GM13977 (cell line): ENCODE results near the gene ANKRD31.

Source experiments
- DNase-seq: peaks from one replicate; pipeline ENCODE4 v3.0.0; 2012; ENCODE audit warnings: low spot score
- in situ Hi-C: fragments of 300-500 bp; cut with MboI; formaldehyde crosslinking; loops from one replicate; pipeline ENCODE4 v1.12.0; 2022; ENCODE audit warnings: low sequenced_read_pairs, low pct_unique_long_range_greater_than_20kb, mixed read lengths, inconsistent platforms; ENCODE audit not compliant: unreplicated experiment
- TF ChIP-seq, protein P1 (sequence below): IDR thresholded peaks from 2 replicates; pipeline ENCODE4 v1.5.1; 2012; ENCODE audit warnings: mild to moderate bottlenecking, control low read depth; ENCODE audit not compliant: insufficient read depth; ENCODE audit errors: extremely low read depth, missing control alignments

ANKRD31 gene

DNA sequence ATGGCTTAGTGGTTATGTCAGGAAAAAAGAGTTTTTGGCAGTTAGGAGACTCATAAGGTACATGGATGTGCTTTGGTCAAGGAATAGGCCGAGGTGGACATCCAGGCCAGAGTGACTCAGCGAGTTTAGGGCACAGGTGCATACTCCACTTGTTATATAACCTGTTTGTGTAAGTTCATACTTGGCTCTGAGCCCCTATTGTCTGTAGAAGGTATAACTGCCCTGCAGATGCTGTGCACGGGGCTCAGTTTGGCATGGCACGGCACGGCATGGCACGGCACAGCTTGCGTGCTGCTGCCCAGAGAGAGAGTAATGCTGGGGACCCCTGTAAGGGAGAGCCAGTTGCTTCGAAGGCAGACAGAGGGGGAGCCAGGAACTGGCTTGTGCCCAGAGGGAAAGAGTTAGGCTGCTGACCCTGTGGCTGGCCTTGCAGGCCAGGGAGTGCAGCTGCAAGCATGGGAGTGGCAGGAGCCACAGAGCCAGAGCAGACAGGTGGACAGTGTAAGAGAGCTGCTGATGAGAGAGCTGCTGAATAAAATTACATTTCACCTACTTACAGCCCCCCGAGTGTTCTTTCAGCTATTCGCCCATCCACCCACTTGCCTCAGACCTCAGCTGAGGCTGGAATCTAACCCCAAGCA is 216.5 kb downstream of the ANKRD31 start:
- TF ChIP-seq, protein P1, sequence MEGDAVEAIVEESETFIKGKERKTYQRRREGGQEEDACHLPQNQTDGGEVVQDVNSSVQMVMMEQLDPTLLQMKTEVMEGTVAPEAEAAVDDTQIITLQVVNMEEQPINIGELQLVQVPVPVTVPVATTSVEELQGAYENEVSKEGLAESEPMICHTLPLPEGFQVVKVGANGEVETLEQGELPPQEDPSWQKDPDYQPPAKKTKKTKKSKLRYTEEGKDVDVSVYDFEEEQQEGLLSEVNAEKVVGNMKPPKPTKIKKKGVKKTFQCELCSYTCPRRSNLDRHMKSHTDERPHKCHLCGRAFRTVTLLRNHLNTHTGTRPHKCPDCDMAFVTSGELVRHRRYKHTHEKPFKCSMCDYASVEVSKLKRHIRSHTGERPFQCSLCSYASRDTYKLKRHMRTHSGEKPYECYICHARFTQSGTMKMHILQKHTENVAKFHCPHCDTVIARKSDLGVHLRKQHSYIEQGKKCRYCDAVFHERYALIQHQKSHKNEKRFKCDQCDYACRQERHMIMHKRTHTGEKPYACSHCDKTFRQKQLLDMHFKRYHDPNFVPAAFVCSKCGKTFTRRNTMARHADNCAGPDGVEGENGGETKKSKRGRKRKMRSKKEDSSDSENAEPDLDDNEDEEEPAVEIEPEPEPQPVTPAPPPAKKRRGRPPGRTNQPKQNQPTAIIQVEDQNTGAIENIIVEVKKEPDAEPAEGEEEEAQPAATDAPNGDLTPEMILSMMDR, result no peak
- DNase-seq, result no peak
- in situ Hi-C loops, result no loop called here

DNA sequence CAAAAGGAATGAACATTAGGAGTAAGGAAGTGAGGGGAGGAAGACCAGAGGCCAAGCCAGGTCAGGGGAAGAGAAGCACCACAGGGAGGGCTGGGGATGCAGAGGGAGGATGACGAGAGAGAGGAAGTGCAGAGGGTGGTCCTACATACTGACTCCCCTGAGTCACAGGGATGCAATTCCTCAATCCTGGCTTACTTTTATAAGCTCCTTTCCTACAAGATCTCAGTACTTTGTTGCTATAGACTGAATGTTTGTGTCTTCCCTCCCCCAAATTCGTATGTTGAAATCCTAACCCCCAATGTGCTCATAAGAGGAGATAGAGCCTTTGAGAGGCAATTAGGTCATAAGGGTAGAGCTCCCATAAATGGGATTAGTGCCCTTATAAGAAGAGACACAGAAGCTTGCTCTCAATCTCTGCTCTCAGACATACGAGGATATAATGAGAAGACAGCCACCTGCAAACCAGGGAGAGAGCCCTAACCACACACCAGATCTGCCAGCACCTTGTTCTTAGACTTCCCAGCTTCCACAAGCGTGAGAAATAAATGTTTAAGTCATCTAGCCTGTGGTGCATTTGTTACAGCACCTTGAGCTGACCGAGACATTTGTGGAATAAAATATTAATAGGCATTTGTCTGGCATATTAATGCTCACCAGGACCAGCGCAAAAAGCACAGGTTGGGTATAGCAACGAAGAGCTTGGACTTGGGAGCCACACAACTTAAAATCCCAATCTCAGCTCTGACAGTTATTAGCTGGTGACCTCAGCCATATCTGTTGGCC is 217.7 kb downstream of the ANKRD31 start:
- DNase-seq, result no peak
- in situ Hi-C loops, result no loop called here
- TF ChIP-seq, protein P1, result no peak
